ENCODE measurements around the gene MYH8. TPM values are rescaled to one million over a fixed set of nuclear protein-coding genes. Genes with fewer than 3 reads are reported as not detected.

The MYH8 gene
- total and polyA plus RNA-seq, 2 experiments from 2014 or later: not detected

GRCh38 chr17:10369239-10369638, 52.5 kb downstream of the MYH8 start:
- H3K79me2 ChIP-seq (replicated peaks; ENCODE audit: insufficient read depth): no peaks in the 10 kb centered on the region
- Mint-ChIP-seq H3K27ac (no peak overlapping the region), H3K4me3 (no peak overlapping the region), H3K9me3 (no peaks in the 10 kb centered on the region), H3K4me1 (peaks cover 12% of the 10 kb centered on the region), H3K27me3 (ENCODE audit: insufficient read depth, low read depth, poor library complexity) (no peaks in the 10 kb centered on the region), H3K36me3 (ENCODE audit: low read depth) (no peaks in the 10 kb centered on the region)
- no peak overlapping the region for H3K4me2 ChIP-seq
- no peak for ATAC-seq
- H2AFZ ChIP-seq: no peak overlapping the region
- no peaks in the 10 kb centered on the region for H3K27me3 ChIP-seq (ENCODE audit: insufficient read depth)
- 0 out of 2 replicates have a peak, but pooled peaks cover 2% of the 10 kb centered on the region for H3F3A ChIP-seq (replicated peaks; ENCODE audit: low read depth)
- TF ChIP-seq ZNF331 (CRISPR knock-in tag; IDR thresholded peaks at IDR 0.05; ENCODE audit: low read depth): no peak
- TF ChIP-seq EZH2phosphoT487 (IDR thresholded peaks at IDR 0.05; ENCODE audit: unreplicated experiment): no peak
- no peak for TF ChIP-seq POLR2AphosphoS5 (IDR thresholded peaks at IDR 0.05; ENCODE audit: low read depth)
- no peak for TF ChIP-seq ETS1 (IDR thresholded peaks at IDR 0.05)
- TF ChIP-seq EZH2 (IDR thresholded peaks at IDR 0.05; ENCODE audit: low read depth, unreplicated experiment): no peak
- TF ChIP-seq REST (IDR thresholded peaks at IDR 0.05; ENCODE audit: unreplicated experiment): no peak
- no peak for TF ChIP-seq STAT1 (IDR thresholded peaks at IDR 0.05; ENCODE audit: unreplicated experiment)
- TF ChIP-seq NANOG (IDR thresholded peaks at IDR 0.05; ENCODE audit: borderline replicate concordance): no peak
- TF ChIP-seq JUNB (IDR thresholded peaks at IDR 0.05; ENCODE audit: unreplicated experiment): no peak
- no peak for TF ChIP-seq ZNF114 (CRISPR knock-in tag; IDR thresholded peaks at IDR 0.05)
- TF ChIP-seq ZNF462 (CRISPR knock-in tag; IDR thresholded peaks at IDR 0.05): no peak
- no peak for TF ChIP-seq CTCF (conservative IDR thresholded peaks at IDR 0.05; ENCODE audit: low read depth in 2 of 2)
- no peak for TF ChIP-seq CREB1 (CRISPR knock-in tag; IDR thresholded peaks at IDR 0.05; ENCODE audit: low read depth)
- no peak overlapping the region for H3K27ac ChIP-seq (ENCODE audit: low read depth)
- H3K4me3 ChIP-seq: no peak overlapping the region
- no peaks in the 10 kb centered on the region; the same call in 1 of the 2 replicates for H3K4me1 ChIP-seq (ENCODE audit: insufficient read depth)
- H3K9me2 ChIP-seq (ENCODE audit: insufficient read depth): no peaks in the 10 kb centered on the region
- no peaks in the 10 kb centered on the region for H3K36me3 ChIP-seq (ENCODE audit: insufficient read depth)
- no peaks in the 10 kb centered on the region for H4K20me1 ChIP-seq (replicated peaks; ENCODE audit: insufficient read depth)
- no peak for DNase-seq (ENCODE audit: low spot score)
